Skin of body (tissue), 2 donors: ENCODE results near the gene PIP4K2A. TPM values are rescaled to one million over a fixed set of nuclear protein-coding genes. Genes with fewer than 3 reads are reported as not detected.

Source experiments
- DNase-seq: peaks from one replicate; lab custom pipeline; 2025; lab: John Stamatoyannopoulos, UW
- total RNA-seq: library from RNA; depleted of rRNA; stranded (reverse); fragments of >200 nt; gene quantifications from one replicate; pipeline ENCODE4 v1.2.3, GENCODE V29; 2014

The PIP4K2A gene
- total RNA-seq, 1 donor from 2014 or later, result 22.1 TPM

DNA sequence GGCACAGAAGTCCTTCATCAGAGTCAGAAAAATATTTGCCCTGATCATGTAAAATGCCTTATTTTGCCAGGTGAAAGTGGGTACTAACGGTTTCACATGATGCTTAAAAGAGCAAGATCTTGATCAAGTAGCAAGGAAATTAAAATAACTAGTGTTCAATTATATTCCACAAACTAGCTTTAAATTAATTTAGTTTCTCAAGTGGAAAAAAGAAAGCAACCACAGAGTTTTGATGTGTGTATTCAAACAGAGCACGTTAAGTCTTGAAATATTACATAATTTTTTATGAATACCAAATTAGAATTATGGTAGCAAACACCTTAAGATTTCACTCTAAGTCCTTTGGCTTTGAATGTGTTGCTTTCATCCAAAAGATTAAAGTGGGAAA lies 47.3 kb downstream of the PIP4K2A start:
- DNase-seq, result no peak

- no peak for DNase-seq
Observed at GRCh38 chr10:22666287-22667092, 47.9 kb downstream of the PIP4K2A start.

- DNase-seq, result no peak
Observed at GRCh38 chr10:22665329-22665728, 49.0 kb downstream of the PIP4K2A start.

DNA sequence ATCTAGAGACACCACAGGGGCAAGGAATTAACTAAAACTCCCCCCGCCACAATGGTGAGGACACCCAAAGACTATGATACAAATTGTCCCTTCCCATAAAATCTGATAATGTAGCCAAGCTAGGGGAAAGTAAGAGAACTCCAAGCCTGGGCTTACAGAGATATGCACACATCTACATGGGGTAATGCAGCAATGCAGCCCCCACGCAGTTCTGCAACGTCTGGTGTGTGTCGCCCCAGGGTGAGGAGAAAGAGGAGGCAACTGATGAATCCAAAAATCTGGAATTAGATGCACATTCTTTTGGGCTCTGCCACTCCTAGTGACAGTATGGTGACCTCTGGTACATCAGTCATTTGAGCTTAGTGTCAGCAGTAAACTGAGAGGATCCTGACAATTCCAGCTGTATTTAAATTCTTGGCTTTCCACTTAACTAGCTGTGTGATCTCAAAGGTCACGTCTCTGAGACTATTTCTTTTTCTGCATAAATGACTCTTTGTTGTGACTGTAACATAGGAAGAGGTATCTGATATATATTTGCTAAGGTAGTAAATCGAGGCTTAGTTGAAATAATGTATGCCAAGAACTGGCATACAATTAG lies 51.5 kb downstream of the PIP4K2A start:
- no peak for DNase-seq

DNA sequence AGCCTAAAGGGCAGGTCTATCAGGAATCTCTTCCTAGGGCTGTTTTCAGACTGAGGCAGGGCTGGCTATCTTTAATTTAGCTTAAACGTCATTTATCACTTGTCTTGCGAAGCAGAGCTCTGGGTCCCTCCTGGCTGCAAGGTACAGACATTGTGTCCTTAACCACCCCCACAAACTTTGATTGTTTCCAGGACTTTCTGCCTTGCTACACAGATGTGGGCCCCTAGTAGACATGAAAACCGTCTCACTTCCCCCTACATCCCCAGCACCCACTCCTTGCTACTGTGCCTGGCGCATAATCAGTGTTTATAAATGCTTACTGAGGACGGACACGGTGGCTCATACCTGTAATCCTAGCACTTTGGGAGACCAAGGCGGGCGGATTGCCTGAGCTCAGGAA lies 54.5 kb downstream of the PIP4K2A start:
- DNase-seq, result no peak

DNA sequence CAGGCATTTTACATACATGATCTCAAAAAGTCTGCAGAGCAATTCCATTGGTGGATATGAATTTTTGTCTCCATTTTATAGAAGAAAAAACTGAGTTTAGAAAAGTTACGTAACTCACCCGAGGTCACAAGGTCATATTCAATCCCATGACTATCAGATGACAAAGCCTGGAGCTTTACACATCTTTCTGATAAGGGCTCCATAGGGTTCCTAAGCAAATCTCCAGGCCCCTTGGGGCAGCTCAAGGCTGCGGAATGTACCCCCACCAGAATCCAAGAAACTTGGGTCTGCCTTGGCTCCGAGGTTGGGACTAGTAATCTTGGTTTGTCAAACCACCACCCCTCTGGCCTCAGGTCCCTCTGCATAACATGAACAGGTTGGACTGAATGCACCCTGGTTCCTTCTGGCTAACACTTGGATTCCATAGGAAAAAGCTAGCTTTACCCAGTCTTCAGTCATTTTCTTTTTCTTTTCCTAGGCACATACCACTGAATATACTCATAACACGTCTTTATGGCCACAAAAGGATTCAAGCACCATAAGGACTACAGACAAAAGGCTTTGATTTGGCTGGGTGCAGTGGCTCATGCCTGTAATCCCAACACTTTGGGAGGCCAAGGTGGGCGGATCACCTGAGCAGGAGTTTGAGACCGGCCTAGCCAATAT lies 55.5 kb downstream of the PIP4K2A start:
- no peak for DNase-seq

DNA sequence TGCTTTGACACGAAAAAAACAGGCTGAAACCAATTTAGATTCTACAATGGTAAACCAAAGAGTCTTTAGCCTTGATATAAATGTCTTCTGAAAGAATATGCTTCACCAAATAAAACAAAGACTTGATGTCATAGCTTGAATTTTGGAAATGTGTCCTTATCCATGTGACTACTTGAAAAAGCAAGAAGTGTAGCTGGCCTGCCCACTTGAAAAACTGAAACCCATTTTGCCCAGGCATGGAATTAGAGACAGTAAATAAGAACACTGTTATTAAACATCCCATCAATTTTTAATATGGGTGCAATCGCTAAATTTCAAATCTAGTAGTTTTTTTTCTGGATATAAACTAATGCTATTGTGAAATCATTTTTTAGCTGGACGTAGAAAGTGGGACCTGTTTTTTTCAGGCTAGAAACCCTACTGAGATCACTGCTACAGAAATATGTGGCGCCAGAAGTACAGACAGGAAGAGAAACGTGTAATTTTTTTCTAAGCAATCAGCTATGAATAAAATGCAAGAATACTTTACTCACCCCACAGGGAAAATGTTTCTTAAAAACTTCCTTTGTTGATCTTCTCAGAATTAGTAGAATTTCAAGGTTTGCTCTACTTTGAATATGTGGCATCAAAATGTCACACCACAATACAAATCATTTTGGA lies 56.7 kb downstream of the PIP4K2A start:
- no peak for DNase-seq

- DNase-seq, result no peak
Observed at GRCh38 chr10:22657024-22657423, 57.4 kb downstream of the PIP4K2A start.

GRCh38 chr10:22656036-22656435 lies 58.3 kb downstream of the PIP4K2A start:
- DNase-seq, result no peak

DNA sequence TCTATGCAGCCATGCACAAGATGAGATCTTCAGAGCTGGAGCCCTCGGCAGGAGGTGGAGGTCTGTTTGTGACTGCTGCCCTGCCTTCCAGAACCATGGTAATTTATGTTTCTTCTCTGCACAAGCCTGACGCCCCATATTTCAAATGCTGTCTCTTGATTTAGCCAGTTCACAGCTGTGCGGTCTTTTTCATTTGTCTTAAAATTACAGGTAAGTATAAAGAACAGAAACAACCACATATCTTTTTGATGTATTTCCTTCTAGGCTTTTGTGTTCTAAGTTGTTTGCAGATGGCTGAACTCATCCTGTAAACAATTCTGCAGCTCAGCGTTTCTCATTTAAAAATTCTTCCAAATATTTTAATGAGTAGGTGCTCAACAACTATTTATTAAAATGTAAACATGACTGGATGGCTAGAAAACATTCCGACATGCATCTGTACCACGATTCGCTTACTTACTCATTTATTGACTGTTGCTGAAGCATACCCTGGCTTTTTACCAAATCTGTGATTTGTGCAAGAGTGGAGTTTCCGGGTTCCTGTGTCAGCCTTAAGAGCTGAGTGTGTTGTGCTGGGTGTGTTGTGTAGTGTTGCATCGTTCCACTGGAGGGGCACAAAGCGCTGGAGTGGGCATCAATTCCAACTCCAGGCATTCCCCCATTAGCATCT lies 58.9 kb downstream of the PIP4K2A start:
- DNase-seq, result no peak

GRCh38 chr10:22652988-22653481 lies 61.3 kb downstream of the PIP4K2A start:
- DNase-seq, result no peak

DNA sequence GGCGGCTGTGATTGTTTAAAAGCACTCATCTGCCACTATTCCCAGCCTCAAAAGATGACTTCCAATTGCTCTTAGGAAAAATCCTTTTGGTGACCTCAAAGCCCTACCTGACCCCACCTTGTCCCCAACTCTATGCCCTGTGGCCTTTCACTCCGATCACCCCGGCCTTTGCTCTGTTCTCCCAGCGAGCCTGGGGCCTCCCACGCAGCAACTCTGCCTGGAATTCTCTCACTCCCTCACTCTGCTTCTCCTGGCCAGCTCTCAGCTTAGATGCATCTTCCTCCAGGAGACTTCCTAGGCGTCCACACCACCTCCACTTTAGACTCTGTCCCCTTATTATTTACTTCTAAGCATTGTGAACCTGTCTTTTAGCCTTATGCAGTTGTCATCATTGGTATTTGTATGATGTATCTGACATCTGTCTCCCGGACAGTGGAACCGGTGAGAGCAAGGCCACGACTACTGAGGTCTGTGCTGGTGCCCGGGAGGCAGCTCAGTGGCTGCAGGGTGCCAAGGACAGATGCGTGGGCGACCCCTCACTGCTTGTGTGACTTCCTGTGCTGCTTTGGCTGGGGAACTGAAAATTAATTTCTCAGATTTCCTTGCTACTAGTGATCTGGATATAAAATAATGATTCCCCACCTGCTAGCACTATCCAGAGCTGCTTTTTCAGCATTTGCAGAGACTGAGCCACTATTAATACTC lies 63.0 kb downstream of the PIP4K2A start:
- no peak for DNase-seq

GRCh38 chr10:22649994-22650393 lies 64.4 kb downstream of the PIP4K2A start:
- no peak for DNase-seq

GRCh38 chr10:22649390-22649841 lies 65.0 kb downstream of the PIP4K2A start:
- DNase-seq, result no peak

DNA sequence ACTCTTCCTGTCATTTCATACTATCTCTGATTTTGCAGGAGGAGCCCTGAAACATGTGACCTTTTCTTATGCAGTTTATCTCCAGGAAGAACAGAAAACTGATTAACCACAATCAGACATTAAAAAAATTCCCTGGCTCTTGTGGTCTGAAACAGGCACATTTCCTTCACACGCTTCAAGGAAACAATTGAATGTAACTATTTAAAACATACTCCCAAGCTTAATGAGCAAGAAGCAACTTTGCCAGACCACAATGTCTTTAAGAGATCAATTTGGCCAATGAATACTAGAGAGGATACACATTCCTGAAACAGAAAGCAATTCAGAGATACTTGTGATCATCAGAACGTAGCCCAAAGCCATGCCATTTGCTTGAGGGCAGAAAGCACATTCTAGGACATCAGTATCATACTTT lies 65.8 kb downstream of the PIP4K2A start:
- DNase-seq, result peak; percentile 57

- DNase-seq, result no peak
Observed at GRCh38 chr10:22647244-22647643, 67.1 kb downstream of the PIP4K2A start.

DNA sequence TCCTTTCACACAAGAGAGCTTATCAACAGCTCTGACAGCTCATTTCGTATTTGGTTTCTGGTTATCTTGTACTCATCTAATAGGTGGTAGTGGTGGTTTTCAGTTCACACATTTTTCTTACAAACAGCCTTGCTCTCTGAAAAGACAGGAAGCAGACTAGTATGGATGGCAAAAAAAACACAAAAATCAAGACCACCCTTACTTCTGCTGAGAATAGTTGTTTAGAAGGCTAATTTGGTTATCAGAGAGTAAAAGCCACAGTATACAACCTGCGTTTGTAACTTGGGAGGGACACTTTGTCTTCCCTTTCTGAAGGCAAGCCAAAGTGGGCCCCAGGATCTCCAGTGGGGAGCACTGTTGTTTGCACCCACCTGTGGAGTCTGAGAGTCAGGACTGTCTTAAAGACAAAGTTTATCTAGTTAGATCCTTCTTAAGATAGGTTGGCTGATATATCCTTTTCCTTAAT lies 68.0 kb downstream of the PIP4K2A start:
- DNase-seq, result no peak

GRCh38 chr10:22644222-22644621 lies 70.2 kb downstream of the PIP4K2A start:
- no peak for DNase-seq

DNA sequence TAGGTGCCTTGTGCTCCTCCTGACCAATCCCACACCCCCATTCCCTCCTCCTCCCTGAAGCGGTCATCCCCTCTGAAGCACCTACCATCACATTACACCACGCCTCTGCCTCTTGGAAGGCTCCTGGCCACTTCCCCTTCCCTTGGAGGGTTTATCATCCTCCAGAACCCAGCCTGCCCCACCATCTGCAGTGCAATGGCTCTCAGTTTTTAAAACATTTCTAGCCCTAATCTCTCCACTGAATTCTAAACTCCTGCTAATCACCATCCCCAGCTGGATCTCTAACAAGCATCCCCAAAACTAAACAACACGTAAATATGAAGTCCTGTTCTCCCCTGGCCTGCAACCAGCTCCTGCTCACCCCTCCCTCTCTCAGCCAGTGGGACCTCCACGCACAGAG lies 70.6 kb downstream of the PIP4K2A start:
- DNase-seq, result no peak

GRCh38 chr10:22643116-22643515 lies 71.3 kb downstream of the PIP4K2A start:
- DNase-seq, result no peak
